GM21619 (cell line): Measurements from ENCODE around the gene GRM4.

Experiments used
- ATAC-seq: cut with Tn5 transposase; IDR thresholded peaks from one replicate; pipeline ENCODE4 v1.9.1; 2021; ENCODE audit not compliant: unreplicated experiment

The GRM4 gene

GRCh38 chr6:34157851-34158250 lies 12.0 kb upstream of the GRM4 start:
- ATAC-seq, result no peak

- ATAC-seq, result no peak
Measured at GRCh38 chr6:34157236-34157830, 11.4 kb upstream of the GRM4 start.

GRCh38 chr6:34155471-34156300 lies 9.8 kb upstream of the GRM4 start:
- no peak for ATAC-seq

- no peak for ATAC-seq
Measured at GRCh38 chr6:34154668-34155447, 9.0 kb upstream of the GRM4 start.

- no peak for ATAC-seq
Measured at GRCh38 chr6:34152806-34153520, 7.1 kb upstream of the GRM4 start.

- ATAC-seq, result no peak
Measured at GRCh38 chr6:34152042-34152524, 6.2 kb upstream of the GRM4 start.

- ATAC-seq, result no peak
Measured at GRCh38 chr6:34151321-34152041, 5.6 kb upstream of the GRM4 start.

GRCh38 chr6:34150766-34151165 lies 4.9 kb upstream of the GRM4 start:
- no peak for ATAC-seq

- ATAC-seq, result no peak
Measured at GRCh38 chr6:34149831-34150400, 4.0 kb upstream of the GRM4 start.

GRCh38 chr6:34149452-34149810 lies 3.5 kb upstream of the GRM4 start:
- ATAC-seq, result no peak

- ATAC-seq, result no peak
Measured at GRCh38 chr6:34148631-34149451, 3.0 kb upstream of the GRM4 start.

GRCh38 chr6:34147906-34148630 lies 2.2 kb upstream of the GRM4 start:
- ATAC-seq, result no peak

- ATAC-seq, result no peak
Measured at GRCh38 chr6:34146801-34147592, 1.1 kb upstream of the GRM4 start.

- no peak for ATAC-seq
Measured at GRCh38 chr6:34145161-34146020, 496 bp downstream of the GRM4 start.

- no peak for ATAC-seq
Measured at GRCh38 chr6:34144581-34145160, 1.2 kb downstream of the GRM4 start.

GRCh38 chr6:34143884-34144580 lies 1.9 kb downstream of the GRM4 start:
- ATAC-seq, result no peak
